ENCODE measurements around the gene TLE3.

Gene TLE3

DNA sequence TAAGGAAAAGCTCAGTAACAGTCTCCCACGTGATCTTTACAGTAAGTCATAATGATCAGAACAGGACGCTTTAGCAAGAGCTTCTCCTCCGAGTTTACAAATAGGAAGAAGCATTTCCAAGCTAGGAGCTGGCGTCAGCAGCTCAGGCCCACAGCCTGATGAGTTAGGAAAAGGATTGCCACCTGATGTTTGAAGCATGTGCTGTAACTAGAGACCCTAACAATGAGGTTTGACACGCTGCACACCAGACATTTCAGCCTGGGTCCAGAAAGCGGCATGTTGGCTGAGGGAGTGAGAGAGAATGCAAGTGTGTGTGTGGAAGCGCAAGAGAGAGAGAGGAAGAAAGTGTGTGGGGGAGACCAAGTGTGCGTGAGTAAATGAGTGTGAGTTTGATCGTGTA lies 47.3 kb downstream of the TLE3 start:
- Histone ChIP-seq H3K9ac (no peak overlapping the region), H3K79me2 (ENCODE audit: insufficient read depth, low read depth) (no peaks in the 10 kb centered on the region), H4K20me1 (ENCODE audit: insufficient read depth) (no peaks in the 10 kb centered on the region), H2AFZ (ENCODE audit: low read depth) (no peak overlapping the region), H3K27me3 (ENCODE audit: insufficient read depth, low read depth) (no peaks in the 10 kb centered on the region), H3K4me3 (IDR thresholded peaks at IDR 0.05; ENCODE audit: insufficient read depth, low read depth, low read length) (no peak overlapping the region), H3K27ac (no peak overlapping the region), H3K36me3 (ENCODE audit: insufficient read depth) (peaks cover 8% of the 10 kb centered on the region; the same call in 1 of the 2 replicates), H3K4me1 (ENCODE audit: low read depth, poor library complexity, severe bottlenecking) (no peaks in the 10 kb centered on the region), H3K4me2 (no peak overlapping the region)
- TF ChIP-seq, protein P1, sequence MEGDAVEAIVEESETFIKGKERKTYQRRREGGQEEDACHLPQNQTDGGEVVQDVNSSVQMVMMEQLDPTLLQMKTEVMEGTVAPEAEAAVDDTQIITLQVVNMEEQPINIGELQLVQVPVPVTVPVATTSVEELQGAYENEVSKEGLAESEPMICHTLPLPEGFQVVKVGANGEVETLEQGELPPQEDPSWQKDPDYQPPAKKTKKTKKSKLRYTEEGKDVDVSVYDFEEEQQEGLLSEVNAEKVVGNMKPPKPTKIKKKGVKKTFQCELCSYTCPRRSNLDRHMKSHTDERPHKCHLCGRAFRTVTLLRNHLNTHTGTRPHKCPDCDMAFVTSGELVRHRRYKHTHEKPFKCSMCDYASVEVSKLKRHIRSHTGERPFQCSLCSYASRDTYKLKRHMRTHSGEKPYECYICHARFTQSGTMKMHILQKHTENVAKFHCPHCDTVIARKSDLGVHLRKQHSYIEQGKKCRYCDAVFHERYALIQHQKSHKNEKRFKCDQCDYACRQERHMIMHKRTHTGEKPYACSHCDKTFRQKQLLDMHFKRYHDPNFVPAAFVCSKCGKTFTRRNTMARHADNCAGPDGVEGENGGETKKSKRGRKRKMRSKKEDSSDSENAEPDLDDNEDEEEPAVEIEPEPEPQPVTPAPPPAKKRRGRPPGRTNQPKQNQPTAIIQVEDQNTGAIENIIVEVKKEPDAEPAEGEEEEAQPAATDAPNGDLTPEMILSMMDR (conservative IDR thresholded peaks at IDR 0.05; ENCODE audit: low read depth, low read length), result no peak

DNA sequence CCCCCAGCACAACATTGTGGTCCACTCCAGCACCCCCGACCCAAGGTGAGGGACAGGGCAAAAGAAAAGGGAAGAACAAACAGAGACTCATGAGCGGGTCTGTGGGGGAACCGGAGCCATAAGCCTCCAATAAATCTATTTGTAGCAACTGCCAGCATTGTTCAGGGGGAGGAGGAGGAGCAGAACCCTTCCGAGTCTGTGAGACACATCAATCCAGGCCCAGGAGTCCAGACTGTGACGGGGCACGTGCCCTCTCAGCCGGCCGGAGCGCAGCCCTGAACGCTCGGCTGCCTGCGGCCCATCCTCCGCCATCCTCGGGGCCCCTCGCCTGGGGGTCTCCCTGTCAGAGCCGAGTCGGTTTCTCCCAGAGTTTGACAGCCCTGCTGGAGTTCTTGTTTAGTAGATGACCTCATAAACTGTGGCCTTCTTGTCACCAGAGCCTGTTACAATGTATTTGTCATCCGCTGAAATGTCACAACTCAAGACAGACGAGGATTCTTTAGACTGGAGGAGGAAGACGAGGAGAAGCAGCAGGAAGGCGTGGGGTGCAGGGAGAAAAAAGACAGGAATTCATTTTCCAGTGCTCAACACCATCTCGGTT lies 47.9 kb downstream of the TLE3 start:
- Histone ChIP-seq H3K4me2 (no peak overlapping the region), H2AFZ (ENCODE audit: low read depth) (no peak overlapping the region), H3K79me2 (ENCODE audit: insufficient read depth, low read depth) (no peaks in the 10 kb centered on the region), H3K4me3 (IDR thresholded peaks at IDR 0.05; ENCODE audit: insufficient read depth, low read depth, low read length) (no peak overlapping the region), H4K20me1 (ENCODE audit: insufficient read depth) (no peaks in the 10 kb centered on the region), H3K9ac (no peak overlapping the region), H3K4me1 (ENCODE audit: low read depth, poor library complexity, severe bottlenecking) (no peaks in the 10 kb centered on the region), H3K36me3 (ENCODE audit: insufficient read depth) (peaks cover 5% of the 10 kb centered on the region; the same call in 1 of the 2 replicates), H3K27ac (no peak overlapping the region), H3K27me3 (ENCODE audit: insufficient read depth, low read depth) (no peaks in the 10 kb centered on the region)
- TF ChIP-seq, protein P1 (conservative IDR thresholded peaks at IDR 0.05; ENCODE audit: low read depth, low read length), result no peak

DNA sequence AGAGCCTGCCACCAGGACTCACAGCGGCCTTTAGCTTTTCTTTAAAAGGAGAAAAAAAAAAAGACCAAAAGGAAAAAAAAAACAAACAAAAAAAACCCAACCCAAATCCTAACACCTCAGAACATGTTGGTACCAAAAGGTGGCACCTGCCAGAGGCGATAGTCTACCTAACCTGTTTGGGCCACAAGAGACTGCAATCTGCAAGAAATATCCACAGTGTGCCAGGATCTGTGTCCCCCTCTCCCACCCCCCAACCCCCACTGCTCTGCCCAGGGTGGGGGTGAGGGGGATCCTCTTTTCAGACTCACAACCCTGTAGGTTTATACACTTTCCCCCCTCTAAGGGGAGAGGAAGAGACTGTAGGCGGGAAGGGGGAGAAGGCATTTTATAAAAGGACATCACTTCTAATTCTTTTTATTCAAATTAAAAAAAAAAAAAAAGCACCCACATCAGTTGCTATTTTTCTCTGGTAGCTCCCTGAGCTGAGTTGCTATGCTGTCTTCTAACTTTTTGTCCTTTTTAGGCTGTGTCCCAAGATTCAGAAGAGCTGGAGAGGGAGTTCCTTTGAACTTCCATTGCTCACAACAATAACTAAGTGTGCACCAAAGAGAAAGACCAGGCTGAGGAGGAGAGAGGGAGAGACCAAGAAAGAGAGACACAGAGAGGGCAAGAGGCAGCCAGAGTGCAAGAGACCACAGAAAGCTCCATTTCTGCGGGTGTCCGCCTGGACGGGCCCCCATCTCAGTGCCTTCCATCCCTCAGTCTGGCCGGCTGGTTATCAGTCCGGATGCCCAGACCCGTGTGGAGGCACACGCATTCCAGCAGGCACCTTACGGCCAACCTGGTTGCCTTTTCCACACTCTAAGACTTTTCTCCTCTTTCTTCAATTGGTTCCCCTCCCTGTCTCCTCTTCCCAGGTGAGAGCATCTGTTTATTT lies 48.9 kb downstream of the TLE3 start:
- H3K4me1 ChIP-seq (ENCODE audit: low read depth, poor library complexity, severe bottlenecking), result no peaks in the 10 kb centered on the region
- H4K20me1 ChIP-seq (ENCODE audit: insufficient read depth), result no peaks in the 10 kb centered on the region
- H3K4me2 ChIP-seq, result no peak overlapping the region
- no peak overlapping the region for H3K27ac ChIP-seq
- TF ChIP-seq, protein P1 (conservative IDR thresholded peaks at IDR 0.05; ENCODE audit: low read depth, low read length), result no peak
- no peak overlapping the region for H3K9ac ChIP-seq
- H3K36me3 ChIP-seq (ENCODE audit: insufficient read depth), result peaks cover 5% of the 10 kb centered on the region; the same call in 1 of the 2 replicates
- H3K4me3 ChIP-seq (IDR thresholded peaks at IDR 0.05; ENCODE audit: insufficient read depth, low read depth, low read length), result no peak overlapping the region
- no peak overlapping the region for H2AFZ ChIP-seq (ENCODE audit: low read depth)
- no peaks in the 10 kb centered on the region for H3K27me3 ChIP-seq (ENCODE audit: insufficient read depth, low read depth)
- H3K79me2 ChIP-seq (ENCODE audit: insufficient read depth, low read depth), result no peaks in the 10 kb centered on the region

DNA sequence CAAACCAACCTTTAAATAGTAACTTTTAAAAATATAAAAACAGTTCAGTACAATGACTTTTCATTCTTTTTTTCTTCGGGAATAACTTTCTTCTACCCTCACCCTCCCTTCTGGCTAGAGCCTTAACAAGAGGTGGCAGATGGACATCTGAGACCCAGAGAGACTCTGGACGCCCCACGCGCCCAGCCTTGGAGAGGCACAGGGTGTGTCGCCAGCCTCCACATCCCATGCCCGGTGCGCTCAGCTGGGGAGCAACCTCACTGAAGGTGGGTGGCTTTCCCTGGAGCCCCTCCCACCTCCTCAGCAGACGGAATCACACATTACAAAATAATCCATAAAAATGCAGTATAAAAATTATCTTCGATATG lies 49.5 kb downstream of the TLE3 start:
- TF ChIP-seq, protein P1 (conservative IDR thresholded peaks at IDR 0.05; ENCODE audit: low read depth, low read length), result no peak
- peaks cover 5% of the 10 kb centered on the region; the same call in 1 of the 2 replicates for H3K36me3 ChIP-seq (ENCODE audit: insufficient read depth)

More for the DNA sequence above, 49.5 kb downstream of the TLE3 start:
- no peak overlapping the region for H3K4me2 ChIP-seq
- no peak overlapping the region for H3K27ac ChIP-seq
- H3K9ac ChIP-seq, result no peak overlapping the region
- no peak overlapping the region for H3K4me3 ChIP-seq (IDR thresholded peaks at IDR 0.05; ENCODE audit: insufficient read depth, low read depth, low read length)
- no peaks in the 10 kb centered on the region for H3K27me3 ChIP-seq (ENCODE audit: insufficient read depth, low read depth)
- no peaks in the 10 kb centered on the region for H4K20me1 ChIP-seq (ENCODE audit: insufficient read depth)
- H2AFZ ChIP-seq (ENCODE audit: low read depth), result no peak overlapping the region
- H3K79me2 ChIP-seq (ENCODE audit: insufficient read depth, low read depth), result no peaks in the 10 kb centered on the region
- no peaks in the 10 kb centered on the region for H3K4me1 ChIP-seq (ENCODE audit: low read depth, poor library complexity, severe bottlenecking)
